AG08396 (cell line): ENCODE data around the gene ACACA.
"Not testable (repeated sequence)": the region's sequence is repeated elsewhere in the genome, so short reads cannot be mapped to it uniquely, and the experiment has no call there.

Experiments
- DNase-seq: peaks from one replicate; pipeline ENCODE4 v3.0.0; 2012; ENCODE audit warnings: low spot score, mixed read lengths

The ACACA gene

GRCh38 chr17:37174205-37174604, 232.4 kb downstream of the ACACA start:
- DNase-seq, result no peak

GRCh38 chr17:37170881-37171425, 235.7 kb downstream of the ACACA start:
- no peak for DNase-seq

GRCh38 chr17:37168731-37169353, 237.8 kb downstream of the ACACA start:
- no peak for DNase-seq

GRCh38 chr17:37167756-37168155, 238.9 kb downstream of the ACACA start:
- no peak for DNase-seq

GRCh38 chr17:37164057-37164456, 242.6 kb downstream of the ACACA start:
- no peak for DNase-seq

- DNase-seq, result no peak
These were observed 243.8 kb downstream of the ACACA start for GRCh38 chr17:37162800-37163199.

- DNase-seq, result peak; percentile 45
These were observed 245.7 kb downstream of the ACACA start for GRCh38 chr17:37160944-37161343.

GRCh38 chr17:37158290-37158689, 248.3 kb downstream of the ACACA start:
- DNase-seq, result no peak

GRCh38 chr17:37148156-37148555, 258.5 kb downstream of the ACACA start:
- no peak for DNase-seq

- no peak for DNase-seq
These were observed 259.3 kb downstream of the ACACA start for GRCh38 chr17:37147301-37147812.

GRCh38 chr17:37146086-37147064, 260.3 kb downstream of the ACACA start:
- no peak for DNase-seq

GRCh38 chr17:37144075-37144701, 262.4 kb downstream of the ACACA start:
- no peak for DNase-seq

GRCh38 chr17:37143558-37143957, 263.1 kb downstream of the ACACA start:
- not testable (repeated sequence) for DNase-seq

- DNase-seq, result no peak
These were observed 264.2 kb downstream of the ACACA start for GRCh38 chr17:37142294-37142896.

- DNase-seq, result no peak
These were observed 268.0 kb downstream of the ACACA start for GRCh38 chr17:37138571-37139120.

GRCh38 chr17:37137906-37138514, 268.6 kb downstream of the ACACA start:
- no peak for DNase-seq

- DNase-seq, result no peak
These were observed 269.5 kb downstream of the ACACA start for GRCh38 chr17:37137070-37137610.

- no peak for DNase-seq
These were observed 271.1 kb downstream of the ACACA start for GRCh38 chr17:37135576-37135975.

- no peak for DNase-seq
These were observed 272.6 kb downstream of the ACACA start for GRCh38 chr17:37134050-37134449.

GRCh38 chr17:37133136-37133535, 273.5 kb downstream of the ACACA start:
- no peak for DNase-seq
